Calu3 (cell line): ENCODE data around the gene STIP1. TPM values are rescaled to one million over a fixed set of nuclear protein-coding genes. Genes with fewer than 3 reads are reported as not detected.

ENCODE experiments used
- BruUV-seq: library from RNA; stranded (reverse); fragments of 400-500 nt; replicated peaks from 2 replicates; lab custom pipeline; 2021; lab: Mats Ljungman, UMichigan
- CTCF ChIA-PET: fragments of 300-600 bp; sonication (Branson Sonifier 250); formaldehyde crosslinking; loops from one replicate; lab custom pipeline; 2022; ENCODE audit warnings: antibody characterized with exemption; lab: Charles Lee
- DNase-seq: peaks from one replicate; pipeline ENCODE4 v3.0.0; 2022
- H3K27ac Mint-ChIP-seq: one replicate; pipeline ENCODE4 v1.8.0; 2022; ENCODE audit warnings: mixed read lengths; ENCODE audit not compliant: unreplicated experiment
- H3K27me3 Mint-ChIP-seq: one replicate; pipeline ENCODE4 v1.8.0; 2022; ENCODE audit warnings: mixed read lengths; ENCODE audit not compliant: unreplicated experiment
- H3K36me3 Mint-ChIP-seq: one replicate; pipeline ENCODE4 v1.8.0; 2022; ENCODE audit warnings: mild to moderate bottlenecking, moderate library complexity, mixed read lengths; ENCODE audit not compliant: insufficient read depth, unreplicated experiment
- H3K4me1 Mint-ChIP-seq: one replicate; pipeline ENCODE4 v1.8.0; 2022; ENCODE audit warnings: mild to moderate bottlenecking, low read depth, mixed read lengths; ENCODE audit not compliant: unreplicated experiment
- H3K4me3 Mint-ChIP-seq: one replicate; pipeline ENCODE4 v1.8.0; 2022; ENCODE audit warnings: mild to moderate bottlenecking, low read depth, moderate library complexity, mixed read lengths; ENCODE audit not compliant: unreplicated experiment
- H3K9me3 Mint-ChIP-seq: one replicate; pipeline ENCODE4 v1.8.0; 2022; ENCODE audit warnings: low read depth, mixed read lengths; ENCODE audit not compliant: unreplicated experiment
- intact Hi-C: fragments of 100-400 bp; cut with micrococcal nuclease; formaldehyde crosslinking; loops from one replicate; pipeline ENCODE4 v1.10.0; 2022; ENCODE audit not compliant: unreplicated experiment
- total RNA-seq: library from RNA; stranded (reverse); gene quantifications from 2 replicates; pipeline ENCODE4 v1.2.3, GENCODE V29; 2022
- TF ChIP-seq, protein P1 (sequence below): fragments of 200-600 bp; IDR thresholded peaks from one replicate; pipeline ENCODE4 v1.8.0; 2022; ENCODE audit warnings: antibody characterized with exemption; ENCODE audit not compliant: unreplicated experiment

The STIP1 gene
- total RNA-seq, 1 experiment from 2014 or later, result 391 TPM

DNA sequence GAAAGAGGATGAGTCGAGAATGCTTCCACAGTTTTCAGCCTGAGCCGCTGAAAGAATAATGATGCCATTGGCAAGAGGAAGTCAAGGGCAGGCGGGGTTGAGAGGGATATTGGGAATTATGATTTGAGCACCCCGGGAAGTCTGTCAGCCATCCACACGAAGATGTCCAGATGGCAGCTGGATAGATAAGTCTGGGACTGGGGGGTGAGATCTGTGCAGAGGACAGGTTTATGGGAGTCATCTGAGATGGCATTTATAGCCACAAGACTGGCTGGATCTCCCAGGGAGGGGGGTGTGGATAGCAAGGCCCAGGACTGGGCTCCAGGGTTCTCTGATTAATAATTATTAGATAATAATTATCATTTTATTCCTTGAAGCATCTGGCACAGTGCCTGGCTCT, 5.1 kb upstream of the STIP1 start:
- no peak overlapping the region for H3K4me3 Mint-ChIP-seq
- no peak for DNase-seq
- TF ChIP-seq, protein P1, sequence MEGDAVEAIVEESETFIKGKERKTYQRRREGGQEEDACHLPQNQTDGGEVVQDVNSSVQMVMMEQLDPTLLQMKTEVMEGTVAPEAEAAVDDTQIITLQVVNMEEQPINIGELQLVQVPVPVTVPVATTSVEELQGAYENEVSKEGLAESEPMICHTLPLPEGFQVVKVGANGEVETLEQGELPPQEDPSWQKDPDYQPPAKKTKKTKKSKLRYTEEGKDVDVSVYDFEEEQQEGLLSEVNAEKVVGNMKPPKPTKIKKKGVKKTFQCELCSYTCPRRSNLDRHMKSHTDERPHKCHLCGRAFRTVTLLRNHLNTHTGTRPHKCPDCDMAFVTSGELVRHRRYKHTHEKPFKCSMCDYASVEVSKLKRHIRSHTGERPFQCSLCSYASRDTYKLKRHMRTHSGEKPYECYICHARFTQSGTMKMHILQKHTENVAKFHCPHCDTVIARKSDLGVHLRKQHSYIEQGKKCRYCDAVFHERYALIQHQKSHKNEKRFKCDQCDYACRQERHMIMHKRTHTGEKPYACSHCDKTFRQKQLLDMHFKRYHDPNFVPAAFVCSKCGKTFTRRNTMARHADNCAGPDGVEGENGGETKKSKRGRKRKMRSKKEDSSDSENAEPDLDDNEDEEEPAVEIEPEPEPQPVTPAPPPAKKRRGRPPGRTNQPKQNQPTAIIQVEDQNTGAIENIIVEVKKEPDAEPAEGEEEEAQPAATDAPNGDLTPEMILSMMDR, result no peak
- peaks cover 24% of the 10 kb centered on the region for H3K4me1 Mint-ChIP-seq
- peaks cover 20% of the 10 kb centered on the region for H3K36me3 Mint-ChIP-seq
- no TSS peak for BruUV-seq
- H3K27me3 Mint-ChIP-seq, result no peaks in the 10 kb centered on the region
- no peaks in the 10 kb centered on the region for H3K9me3 Mint-ChIP-seq
- intact Hi-C loops, result no loop called here
- H3K27ac Mint-ChIP-seq, result no peak overlapping the region
- CTCF ChIA-PET, result interaction anchor here (1.1 kb wide), 1 partner anchor 174 kb away, joined by 5 read pairs; no protein-coding TSS in a partner anchor

DNA sequence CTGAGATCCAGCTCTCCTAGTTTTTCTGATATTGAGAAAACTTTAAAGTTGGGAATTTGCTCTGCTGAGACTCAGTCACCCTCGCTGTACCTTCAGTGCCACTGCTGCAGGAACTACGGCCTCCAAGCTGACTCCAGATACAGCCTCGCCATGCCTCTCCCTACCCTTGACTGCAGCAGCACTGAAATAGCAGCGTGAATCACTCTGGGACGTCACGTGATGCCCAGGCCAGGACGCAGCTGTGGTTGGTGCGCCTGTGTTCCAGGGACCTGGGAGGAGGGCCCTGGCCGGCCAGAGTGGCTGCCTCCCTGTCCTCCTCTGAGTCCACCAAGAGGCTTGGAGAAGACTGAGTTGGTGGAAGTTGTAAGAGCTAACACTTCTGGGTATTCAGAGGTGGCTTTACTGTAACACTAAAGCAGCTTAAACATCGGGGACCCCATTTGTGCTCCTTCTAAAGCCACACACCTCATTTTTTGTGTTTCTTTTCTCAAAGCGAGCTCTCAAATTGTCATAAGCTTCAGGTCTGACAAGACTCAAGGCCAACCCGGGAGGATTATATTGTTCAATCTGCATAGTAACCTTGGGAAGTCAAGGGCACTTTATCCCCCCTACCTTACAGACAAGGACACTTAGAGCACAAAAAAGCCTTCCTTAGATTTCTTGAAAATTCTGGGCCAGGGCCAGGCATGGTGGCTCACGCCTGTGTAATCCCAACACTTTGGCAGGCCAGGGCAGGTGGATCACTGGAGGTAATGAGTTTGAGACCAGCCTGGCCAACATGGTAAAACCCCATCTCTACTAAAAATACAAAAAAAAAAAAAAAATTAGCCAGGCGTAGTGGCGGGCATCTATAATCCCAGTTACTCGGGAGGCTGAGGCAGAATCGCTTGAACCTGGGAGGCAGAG, 4.2 kb upstream of the STIP1 start:
- DNase-seq, result peak; percentile 88
- Mint-ChIP-seq H3K36me3 (peaks cover 20% of the 10 kb centered on the region), H3K27me3 (no peaks in the 10 kb centered on the region), H3K4me3 (peak overlapping the region; percentile 22), H3K9me3 (no peaks in the 10 kb centered on the region), H3K4me1 (peaks cover 24% of the 10 kb centered on the region), H3K27ac (peak overlapping the region; percentile 52)
- intact Hi-C loops, result no loop called here
- BruUV-seq, result no TSS peak
- TF ChIP-seq, protein P1, result no peak
- CTCF ChIA-PET, result interaction anchor here (0.7 to 1.1 kb wide), 2 partner anchors 173 to 635 kb away, joined by 3 to 5 read pairs; no protein-coding TSS in a partner anchor

DNA sequence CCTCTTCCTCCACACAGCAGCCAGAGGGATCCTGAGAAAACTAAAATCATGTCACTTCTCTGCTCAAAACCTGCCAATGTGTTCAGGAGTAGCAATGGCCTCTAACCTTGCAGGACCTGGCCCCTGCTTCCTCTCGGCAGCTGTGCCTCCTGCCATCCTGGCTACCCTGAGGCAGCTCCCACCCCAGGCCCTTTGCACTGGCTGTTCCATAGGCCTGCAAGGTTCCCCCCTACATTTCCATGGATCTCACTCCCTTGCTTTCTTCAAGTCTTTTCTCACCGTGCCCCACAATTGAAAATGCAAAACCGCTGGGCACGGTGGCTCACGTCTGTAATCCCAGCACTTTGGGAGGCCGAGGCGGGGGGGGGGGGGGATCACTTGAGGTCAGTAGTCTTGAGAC, 2.1 kb upstream of the STIP1 start:
- Mint-ChIP-seq H3K27ac (no peak overlapping the region), H3K4me1 (peaks cover 24% of the 10 kb centered on the region), H3K27me3 (no peaks in the 10 kb centered on the region), H3K9me3 (no peaks in the 10 kb centered on the region), H3K4me3 (no peak overlapping the region), H3K36me3 (peaks cover 19% of the 10 kb centered on the region)
- BruUV-seq, result no TSS peak
- intact Hi-C loops, result loop anchor here (2.0 kb wide), 1 partner anchor 53 kb away; no protein-coding TSS in a partner anchor
- no peak for DNase-seq
- TF ChIP-seq, protein P1, result no peak
- CTCF ChIA-PET, result no interaction called here

DNA sequence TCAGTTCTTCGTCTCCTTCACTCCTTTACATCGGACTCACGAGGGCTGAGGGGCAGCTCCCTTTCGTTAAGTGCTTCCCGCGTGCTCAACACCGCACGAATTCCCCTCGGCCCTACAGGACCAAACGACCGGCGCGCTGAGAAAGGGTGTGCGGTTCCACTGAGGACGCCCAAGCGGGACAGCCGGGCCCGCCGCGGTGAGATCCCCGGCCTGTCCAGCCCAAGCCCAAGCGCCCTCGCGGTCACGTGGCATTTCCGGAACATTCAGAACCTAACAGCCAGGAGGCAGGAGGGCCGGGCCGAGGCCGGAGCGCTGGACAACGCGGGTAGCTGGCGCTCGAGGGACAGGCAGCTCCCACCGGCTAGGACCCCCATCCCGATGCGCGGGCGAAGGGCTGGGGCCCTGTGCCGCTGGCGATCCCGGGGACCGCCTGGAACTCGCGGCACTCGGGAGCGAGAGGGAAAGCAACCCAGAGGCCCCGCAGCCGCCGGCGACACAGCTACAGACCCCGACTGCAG, 737 bp upstream of the STIP1 start:
- no peaks in the 10 kb centered on the region for H3K27me3 Mint-ChIP-seq
- peak; percentile 74 for DNase-seq
- H3K4me3 Mint-ChIP-seq, result no peak overlapping the region
- peaks cover 31% of the 10 kb centered on the region for H3K4me1 Mint-ChIP-seq
- intact Hi-C loops, result loop anchor here (2.0 kb wide), 1 partner anchor 52 kb away; no protein-coding TSS in a partner anchor
- BruUV-seq, result TSS peak; percentile 67
- TF ChIP-seq, protein P1, result no peak
- CTCF ChIA-PET, result interaction anchor here (0.5 to 1.4 kb wide), 9 partner anchors 19 to 754 kb away, joined by 3 to 12 read pairs (median 4); partner anchors contain the start of genes PRDX5 and TRMT112
- no peak overlapping the region for H3K27ac Mint-ChIP-seq
- H3K9me3 Mint-ChIP-seq, result no peaks in the 10 kb centered on the region
- H3K36me3 Mint-ChIP-seq, result peaks cover 26% of the 10 kb centered on the region
